ENCODE data around the gene SCO1. TPM values are rescaled to one million over a fixed set of nuclear protein-coding genes. Genes with fewer than 3 reads are reported as not detected.

Gene SCO1
- polyA plus RNA-seq, 3 donors, result 5.0 to 14.6 (median 11.6) TPM

DNA sequence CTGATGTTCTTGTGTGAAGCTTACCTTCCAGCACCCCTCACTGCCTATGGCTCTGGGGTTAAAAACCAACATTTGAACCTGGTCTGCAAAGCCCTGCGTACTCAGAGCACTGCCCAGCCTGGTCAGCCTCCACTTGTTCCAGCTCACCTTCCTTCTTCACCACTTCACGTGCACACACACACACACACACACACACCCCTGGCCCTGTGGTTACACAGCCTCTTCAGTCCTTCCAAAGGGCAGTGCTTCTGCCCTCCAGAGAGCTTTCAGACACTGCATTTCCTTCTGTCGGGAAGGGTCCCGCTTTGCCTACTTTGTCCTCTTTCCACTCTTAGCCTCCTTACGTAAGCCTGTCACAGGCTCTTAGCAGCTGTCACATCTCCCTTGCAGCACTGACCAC, 42.1 kb upstream of the SCO1 start:
- no peak for DNase-seq
- intact Hi-C loops (cut with micrococcal nuclease), result loop anchor here in 1 of 2 donors (10.0 kb wide), 1 partner anchor 105 kb away; no protein-coding TSS in a partner anchor
- Mint-ChIP-seq H3K4me3 (no peak overlapping the region), H3K4me1 (peaks cover 3% of the 10 kb centered on the region), H3K36me3 (no peaks in the 10 kb centered on the region), H3K27ac (peak overlapping the region in 1 of 7 donors; percentile 44), H3K27me3 (ENCODE audit: low read depth in 3 of 3) (peaks cover 0 to 1% (median 0%) of the 10 kb centered on the region in 3 donors), H3K9me3 (peaks cover 0 to 1% (median 0%) of the 10 kb centered on the region in 7 donors)
- Histone ChIP-seq H4K20me1 (ENCODE audit: insufficient read depth, low read length) (no peaks in the 10 kb centered on the region), H3K4me2 (replicated peaks; ENCODE audit: extremely low read depth, low read length, poor library complexity, severe bottlenecking) (no peak overlapping the region), H3K4me1 (ENCODE audit: control insufficient read depth in 1 of 2, insufficient read depth in 2 of 2, low read length in 2 of 2) (no peaks in the 10 kb centered on the region), H3K4me3 (replicated peaks in 1 of 3; ENCODE audit: low read depth in 2 of 3, low read length in 3 of 3) (no peak overlapping the region), H3K27me3 (ENCODE audit: control insufficient read depth in 2 of 2, insufficient read depth in 2 of 2, low read length in 2 of 2) (no peaks in the 10 kb centered on the region), H3K79me2 (ENCODE audit: insufficient read depth, low read length) (no peaks in the 10 kb centered on the region), H3K9ac (ENCODE audit: insufficient read depth, low read length, poor library complexity, severe bottlenecking) (no peak overlapping the region), H3K27ac (ENCODE audit: low read depth in 1 of 2, low read length in 2 of 2) (no peak overlapping the region), H3K36me3 (replicated peaks in 1 of 2; ENCODE audit: control insufficient read depth in 1 of 2, insufficient read depth in 2 of 2, low read length in 2 of 2) (no peaks in the 10 kb centered on the region), H3K9me3 (replicated peaks in 1 of 2; ENCODE audit: control insufficient read depth in 1 of 2, insufficient read depth in 1 of 2, low read length in 2 of 2) (no peaks in the 10 kb centered on the region), H2AFZ (ENCODE audit: insufficient read depth, low read depth, low read length, poor library complexity, severe bottlenecking) (no peak overlapping the region)
- TF ChIP-seq, protein P1, sequence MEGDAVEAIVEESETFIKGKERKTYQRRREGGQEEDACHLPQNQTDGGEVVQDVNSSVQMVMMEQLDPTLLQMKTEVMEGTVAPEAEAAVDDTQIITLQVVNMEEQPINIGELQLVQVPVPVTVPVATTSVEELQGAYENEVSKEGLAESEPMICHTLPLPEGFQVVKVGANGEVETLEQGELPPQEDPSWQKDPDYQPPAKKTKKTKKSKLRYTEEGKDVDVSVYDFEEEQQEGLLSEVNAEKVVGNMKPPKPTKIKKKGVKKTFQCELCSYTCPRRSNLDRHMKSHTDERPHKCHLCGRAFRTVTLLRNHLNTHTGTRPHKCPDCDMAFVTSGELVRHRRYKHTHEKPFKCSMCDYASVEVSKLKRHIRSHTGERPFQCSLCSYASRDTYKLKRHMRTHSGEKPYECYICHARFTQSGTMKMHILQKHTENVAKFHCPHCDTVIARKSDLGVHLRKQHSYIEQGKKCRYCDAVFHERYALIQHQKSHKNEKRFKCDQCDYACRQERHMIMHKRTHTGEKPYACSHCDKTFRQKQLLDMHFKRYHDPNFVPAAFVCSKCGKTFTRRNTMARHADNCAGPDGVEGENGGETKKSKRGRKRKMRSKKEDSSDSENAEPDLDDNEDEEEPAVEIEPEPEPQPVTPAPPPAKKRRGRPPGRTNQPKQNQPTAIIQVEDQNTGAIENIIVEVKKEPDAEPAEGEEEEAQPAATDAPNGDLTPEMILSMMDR (IDR thresholded peaks at IDR 0.05), result no peak
- 98% methylated on average over 4 of the region's 5 CpGs for WGBS (ENCODE audit: insufficient coverage)

DNA sequence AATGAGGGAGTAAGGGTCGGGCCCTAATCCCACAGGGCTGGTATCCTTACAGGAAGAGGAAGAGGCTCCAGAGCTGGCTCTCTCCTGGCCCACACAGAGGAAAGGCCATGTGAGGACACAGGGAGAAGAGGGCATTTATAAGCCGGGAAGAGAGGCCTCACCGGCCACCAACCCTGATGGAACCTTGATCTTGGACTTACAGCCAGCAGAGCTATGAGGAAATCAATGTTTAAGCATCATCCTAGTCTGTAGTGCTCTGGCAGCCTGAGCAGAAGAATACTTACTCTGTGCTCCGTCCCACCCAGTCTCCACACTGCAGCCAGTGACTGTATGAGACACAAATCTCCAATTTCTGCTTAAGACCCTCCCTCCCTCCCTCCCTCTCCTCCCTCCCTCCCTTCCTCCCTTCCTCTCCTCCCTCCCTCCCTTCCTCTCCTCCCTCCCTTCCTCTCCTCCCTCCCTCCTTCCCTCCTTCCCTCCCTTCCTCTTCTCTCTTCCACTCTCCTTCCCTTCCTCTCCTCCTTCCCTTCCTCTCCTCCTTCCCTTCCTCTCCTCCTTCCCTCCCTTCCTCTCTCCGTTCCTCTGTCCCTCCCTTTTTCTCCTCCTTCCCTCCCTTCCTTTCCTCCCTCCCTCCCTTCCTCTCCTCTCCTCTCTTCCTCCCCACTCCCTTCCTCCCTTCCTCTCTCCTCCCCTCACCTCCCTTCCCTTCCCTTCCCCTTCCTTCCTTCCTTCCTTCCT, 41.4 kb upstream of the SCO1 start:
- no peaks in the 10 kb centered on the region for H3K36me3 Mint-ChIP-seq
- H3K4me1 Mint-ChIP-seq, result peaks cover 3% of the 10 kb centered on the region
- no peak overlapping the region for H3K4me2 ChIP-seq (replicated peaks; ENCODE audit: extremely low read depth, low read length, poor library complexity, severe bottlenecking)
- no peak overlapping the region for H3K4me3 Mint-ChIP-seq
- TF ChIP-seq, protein P1 (IDR thresholded peaks at IDR 0.05), result no peak
- H4K20me1 ChIP-seq (ENCODE audit: insufficient read depth, low read length), result no peaks in the 10 kb centered on the region
- H3K9ac ChIP-seq (ENCODE audit: insufficient read depth, low read length, poor library complexity, severe bottlenecking), result no peak overlapping the region
- no peaks in the 10 kb centered on the region for H3K4me1 ChIP-seq (ENCODE audit: control insufficient read depth in 1 of 2, insufficient read depth in 2 of 2, low read length in 2 of 2)
- no peaks in the 10 kb centered on the region for H3K9me3 ChIP-seq (replicated peaks in 1 of 2; ENCODE audit: control insufficient read depth in 1 of 2, insufficient read depth in 1 of 2, low read length in 2 of 2)
- no peaks in the 10 kb centered on the region for H3K27me3 ChIP-seq (ENCODE audit: control insufficient read depth in 2 of 2, insufficient read depth in 2 of 2, low read length in 2 of 2)
- H3K27ac Mint-ChIP-seq, result peak overlapping the region in 2 of 7 donors; percentile 15 to 60
- H2AFZ ChIP-seq (ENCODE audit: insufficient read depth, low read depth, low read length, poor library complexity, severe bottlenecking), result no peak overlapping the region
- no peak overlapping the region for H3K4me3 ChIP-seq (replicated peaks in 1 of 3; ENCODE audit: low read depth in 2 of 3, low read length in 3 of 3)
- WGBS (ENCODE audit: insufficient coverage), result 79% methylated on average over 5 of the region's 5 CpGs
- no peaks in the 10 kb centered on the region for H3K27me3 Mint-ChIP-seq (ENCODE audit: low read depth in 3 of 3)
- no peaks in the 10 kb centered on the region for H3K79me2 ChIP-seq (ENCODE audit: insufficient read depth, low read length)
- no peak overlapping the region for H3K27ac ChIP-seq (ENCODE audit: low read depth in 1 of 2, low read length in 2 of 2)
- H3K36me3 ChIP-seq (replicated peaks in 1 of 2; ENCODE audit: control insufficient read depth in 1 of 2, insufficient read depth in 2 of 2, low read length in 2 of 2), result no peaks in the 10 kb centered on the region
- intact Hi-C loops (cut with micrococcal nuclease), result loop anchor here in 1 of 2 donors (10.0 kb wide), 1 partner anchor 106 kb away; no protein-coding TSS in a partner anchor
- peaks cover 0 to 1% (median 0%) of the 10 kb centered on the region in 7 donors for H3K9me3 Mint-ChIP-seq
- no peak for DNase-seq
